IPS-11a (cell line): ENCODE measurements around the gene UFC1.
A peak's percentile ranks its signal among the peaks of the same experiment; 100 is the strongest.

Experiments used
- H3K4me3 ChIP-seq: one replicate; pipeline ENCODE4 v1.5.1; 2013; ENCODE audit warnings: low read depth, low read length, control low read depth

Gene UFC1

DNA sequence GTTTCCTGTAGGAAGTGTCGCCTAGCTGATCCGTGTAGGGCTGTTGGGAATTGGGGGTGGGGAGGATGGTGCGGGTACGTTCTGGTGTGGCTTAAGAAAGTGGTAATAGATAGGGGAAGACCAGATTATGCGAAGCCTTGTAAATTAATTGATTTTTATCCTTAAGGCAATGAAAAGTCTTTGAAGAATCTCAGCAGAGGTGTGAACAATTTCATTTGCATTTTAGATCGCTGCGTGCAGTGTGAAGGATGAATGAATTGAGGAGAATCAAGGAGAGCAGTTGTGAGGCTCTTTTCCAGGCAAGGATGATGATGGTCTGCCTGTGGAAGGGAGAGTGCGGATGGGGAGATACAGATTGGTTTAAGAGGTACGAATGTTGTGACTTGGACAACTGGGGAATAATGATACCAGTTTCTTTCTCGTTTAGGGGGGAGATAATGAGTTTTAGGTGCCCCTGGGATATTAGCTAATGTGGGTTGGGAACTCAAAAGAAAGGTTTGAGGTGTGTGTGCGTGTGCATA is 20.5 kb upstream of the UFC1 start:
- H3K4me3 ChIP-seq, result peak overlapping the region; percentile 75

DNA sequence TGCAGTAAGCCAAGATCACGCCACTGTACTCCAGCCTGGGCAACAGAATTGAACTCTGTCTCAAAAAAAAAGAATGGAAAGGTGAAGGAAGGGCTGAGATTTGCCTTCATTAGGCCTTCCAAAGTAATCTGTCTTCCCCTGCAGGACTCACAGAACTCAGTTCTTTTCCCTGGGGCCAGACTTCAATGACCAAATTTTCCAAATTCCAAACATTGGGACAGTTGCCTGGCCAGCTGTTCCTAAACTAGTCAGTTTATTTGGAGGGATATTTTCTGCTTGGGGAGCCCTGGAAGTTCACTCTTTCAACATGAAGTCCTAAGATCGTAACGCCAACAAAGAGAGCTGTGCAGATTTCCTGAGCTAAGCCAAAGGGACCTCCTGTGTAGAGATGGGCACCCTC is 15.9 kb upstream of the UFC1 start:
- no peak overlapping the region for H3K4me3 ChIP-seq

DNA sequence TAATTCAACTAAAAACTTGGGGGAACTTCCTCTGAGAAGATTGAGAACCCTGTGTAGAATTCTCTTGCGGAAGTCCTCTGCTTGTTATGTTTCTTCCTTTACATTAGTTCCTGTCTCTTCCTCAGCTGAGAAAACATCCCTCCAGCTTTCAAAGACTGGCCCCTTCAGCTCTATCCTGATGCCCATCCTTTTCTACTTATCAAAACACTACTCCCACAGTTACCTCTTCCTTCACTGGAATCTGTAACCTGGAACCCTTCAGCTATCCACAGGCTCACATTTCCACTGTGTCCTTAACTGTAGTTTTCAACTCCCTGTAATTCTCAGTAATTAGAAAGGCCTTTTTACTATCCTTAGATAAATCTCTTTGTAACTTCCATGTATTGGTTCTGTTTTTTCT is 15.3 kb upstream of the UFC1 start:
- H3K4me3 ChIP-seq, result no peak overlapping the region

DNA sequence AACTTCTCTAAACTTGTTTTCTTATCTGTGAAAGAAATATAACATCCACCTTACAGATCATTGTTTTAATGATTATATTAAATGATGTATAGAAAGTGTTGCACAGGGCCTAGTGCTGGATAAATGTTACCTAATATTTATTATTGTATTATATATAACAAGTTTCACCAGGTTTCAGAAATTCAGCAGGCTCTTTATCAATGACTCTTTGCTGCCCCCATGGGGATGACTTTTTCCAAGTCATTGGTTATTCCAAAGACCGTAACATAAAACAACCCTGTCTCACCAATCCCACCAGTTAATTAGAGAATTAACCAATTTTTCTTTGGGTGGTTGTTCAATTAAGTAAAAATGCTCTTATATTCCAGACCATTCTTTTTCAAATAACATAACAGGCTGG is 14.0 kb upstream of the UFC1 start:
- no peak overlapping the region for H3K4me3 ChIP-seq

DNA sequence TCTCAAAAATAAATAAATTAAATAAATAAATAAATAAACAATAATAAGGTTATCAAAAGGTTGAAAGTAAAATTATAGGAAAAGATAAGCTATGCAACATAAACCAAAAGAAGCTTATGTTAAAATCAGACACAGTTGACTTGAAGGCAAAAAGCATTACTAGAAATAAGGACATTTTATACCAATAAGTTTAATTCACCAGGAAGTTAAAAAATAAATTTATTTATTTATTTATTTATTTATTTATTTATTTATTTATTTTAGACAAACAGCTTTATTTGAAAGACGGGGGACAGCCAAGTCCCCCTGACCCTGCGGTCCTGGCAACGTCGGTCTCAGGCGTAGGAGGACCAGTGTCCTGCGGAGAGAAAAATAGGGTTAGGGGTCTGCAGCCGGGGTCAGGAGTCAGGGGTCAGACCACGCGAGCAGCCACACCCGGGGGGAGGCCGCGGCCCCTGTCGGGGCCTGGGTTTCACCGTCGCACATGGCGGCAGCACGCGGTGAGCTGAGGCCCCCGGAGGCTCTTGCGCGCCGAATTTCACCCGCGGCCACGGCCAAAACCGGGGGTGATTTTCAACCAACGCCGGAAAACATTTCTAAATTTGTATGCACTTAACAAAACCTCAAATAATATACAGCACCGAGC is 12.9 kb upstream of the UFC1 start:
- no peak overlapping the region for H3K4me3 ChIP-seq

DNA sequence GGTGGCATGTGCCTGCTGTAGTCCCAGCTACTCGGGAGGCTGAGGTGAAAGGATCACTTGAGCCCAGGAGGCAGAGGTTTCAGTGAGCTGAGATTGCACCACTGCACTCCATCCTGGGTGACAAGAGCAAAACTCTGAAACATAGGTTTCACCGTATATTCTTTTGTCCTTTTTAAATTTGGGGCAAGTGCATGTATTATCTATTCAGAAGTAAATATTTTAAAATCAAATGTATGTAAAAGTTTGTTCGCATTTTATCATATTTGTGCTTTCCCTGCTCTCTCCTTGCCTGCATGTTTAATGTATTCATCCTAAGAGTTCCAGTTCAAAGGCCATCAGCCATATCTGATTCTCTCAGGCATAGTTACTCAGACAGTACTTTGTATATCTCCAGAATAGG is 7.9 kb upstream of the UFC1 start:
- H3K4me3 ChIP-seq, result no peak overlapping the region

DNA sequence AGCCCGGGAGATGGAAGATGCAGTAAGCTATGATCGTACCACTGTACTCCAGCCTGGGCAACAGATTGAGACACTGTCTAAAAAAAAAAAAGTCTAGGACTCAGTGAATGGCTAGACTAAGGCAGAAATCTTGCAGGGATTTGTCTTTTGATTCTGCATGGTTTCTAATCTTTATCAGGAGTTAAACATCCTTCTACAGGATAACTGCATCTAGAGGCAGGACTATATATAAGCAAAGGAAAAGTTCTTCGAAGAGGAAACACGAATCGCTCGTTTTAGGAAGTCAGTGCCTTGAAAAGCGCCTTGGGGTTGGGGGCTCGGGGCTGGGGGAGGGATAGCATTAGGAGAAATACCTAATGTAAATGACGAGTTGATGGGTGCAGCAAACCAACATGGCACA is 602 bp upstream of the UFC1 start:
- H3K4me3 ChIP-seq, result peak overlapping the region; percentile 99

DNA sequence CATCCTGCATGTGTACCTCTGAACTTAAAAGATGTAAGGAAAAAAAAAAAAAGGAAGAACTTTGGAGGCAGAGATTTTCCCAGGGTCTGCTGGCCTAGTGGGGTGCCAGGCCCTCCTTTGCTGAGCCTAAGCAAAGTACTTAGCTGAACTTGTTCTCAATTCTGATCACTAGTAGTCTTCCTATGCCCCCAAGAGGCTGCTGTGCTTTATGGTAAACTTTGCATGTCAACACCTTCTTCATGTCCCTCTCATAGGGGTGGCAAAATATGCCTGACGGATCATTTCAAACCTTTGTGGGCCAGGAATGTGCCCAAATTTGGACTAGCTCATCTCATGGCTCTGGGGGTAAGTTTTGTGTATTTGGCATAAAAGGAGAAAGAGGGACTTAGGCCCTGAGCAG is 4.1 kb downstream of the UFC1 start:
- H3K4me3 ChIP-seq, result no peak overlapping the region

DNA sequence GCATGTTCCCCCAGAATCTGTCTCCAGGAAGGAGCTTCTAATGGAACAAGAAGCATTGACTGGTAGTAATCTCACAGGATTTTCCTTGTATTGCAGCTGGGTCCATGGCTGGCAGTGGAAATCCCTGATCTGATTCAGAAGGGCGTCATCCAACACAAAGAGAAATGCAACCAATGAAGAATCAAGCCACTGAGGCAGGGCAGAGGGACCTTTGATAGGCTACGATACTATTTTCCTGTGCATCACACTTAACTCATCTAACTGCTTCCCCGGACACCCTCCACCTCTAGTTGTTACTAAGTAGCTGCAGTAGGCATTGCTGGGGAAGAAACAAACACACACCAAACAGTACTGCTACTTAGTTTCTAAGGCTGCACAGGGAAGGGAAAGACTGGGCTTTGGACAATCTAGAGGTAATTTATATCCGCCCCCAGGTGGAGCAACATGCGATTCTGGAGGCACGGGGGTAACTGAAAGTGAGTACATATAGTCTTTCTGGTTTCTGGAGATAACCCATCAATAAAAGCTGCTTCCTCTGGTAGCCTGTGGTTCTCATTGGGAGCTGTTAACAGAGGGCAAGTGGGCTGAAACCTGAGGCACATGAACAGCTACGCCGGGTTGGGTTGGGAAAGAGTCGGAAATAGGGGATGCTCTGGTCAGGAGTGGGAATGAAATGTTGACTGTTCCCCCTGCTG is 4.7 kb downstream of the UFC1 start:
- peak overlapping the region; percentile 75 for H3K4me3 ChIP-seq

DNA sequence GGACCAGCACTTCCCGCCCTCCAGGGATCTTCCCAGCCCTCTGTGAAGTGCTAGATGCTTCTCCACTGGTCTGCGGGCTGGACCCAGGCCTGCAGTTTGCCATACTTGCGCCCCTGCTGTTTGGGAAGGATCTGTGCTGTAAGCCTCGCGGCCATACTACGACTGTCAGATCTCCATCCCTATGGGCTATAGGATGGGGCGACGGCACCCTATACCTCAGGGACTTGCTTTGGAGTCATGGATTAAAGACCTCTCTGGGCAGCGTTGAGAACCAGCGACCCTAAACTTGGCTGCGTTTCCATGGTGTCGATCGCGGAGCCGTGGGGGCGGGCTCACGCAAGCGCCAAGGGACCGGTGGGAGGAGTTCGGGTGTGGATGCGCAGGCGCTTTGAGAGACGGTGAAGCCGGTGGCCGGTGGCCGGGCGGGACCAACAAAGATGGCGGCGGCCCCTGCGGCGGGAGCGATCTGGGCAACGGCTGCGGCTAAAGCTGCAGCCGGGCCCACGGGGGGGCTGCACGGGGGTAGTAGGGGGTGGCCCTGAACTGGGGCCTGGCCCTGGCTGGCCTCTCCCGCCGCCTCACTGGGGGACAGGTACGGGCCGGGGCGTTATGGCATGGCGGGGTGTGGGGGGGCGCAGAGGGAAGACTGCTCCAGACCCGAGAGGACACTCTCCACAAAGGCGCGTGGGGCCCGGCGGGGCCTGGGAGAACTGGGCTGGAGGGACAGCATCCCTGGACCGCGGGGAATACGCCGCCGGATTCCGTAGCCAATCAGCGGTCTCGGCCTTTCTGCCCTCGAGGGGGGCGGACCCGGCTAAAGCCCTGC is 5.5 kb downstream of the UFC1 start, which contains the start of gene USP21:
TSS of gene USP21 (plus strand) at position 414 of the 826 bp plus-strand sequence. CDS start 1,141 bp downstream, outside the sequence.
- H3K4me3 ChIP-seq, result peak within 1 kb of the TSS; percentile 75

DNA sequence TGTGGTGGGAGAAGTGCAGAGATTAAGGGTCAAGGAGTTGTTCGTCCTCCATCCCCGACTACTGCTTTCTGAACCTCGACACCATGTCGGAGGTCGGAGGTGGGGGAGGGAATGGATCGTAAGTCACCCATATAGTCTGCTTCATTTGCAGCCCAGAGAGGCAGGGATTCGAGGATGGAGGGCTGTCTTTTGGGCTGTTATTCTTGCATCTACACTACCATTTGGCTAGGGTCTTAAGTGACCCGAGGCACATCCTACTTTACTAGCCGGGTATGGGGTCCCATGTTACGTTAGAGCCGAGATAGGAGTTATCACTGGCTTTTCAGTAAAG is 6.1 kb downstream of the UFC1 start:
- H3K4me3 ChIP-seq, result peak overlapping the region; percentile 75

DNA sequence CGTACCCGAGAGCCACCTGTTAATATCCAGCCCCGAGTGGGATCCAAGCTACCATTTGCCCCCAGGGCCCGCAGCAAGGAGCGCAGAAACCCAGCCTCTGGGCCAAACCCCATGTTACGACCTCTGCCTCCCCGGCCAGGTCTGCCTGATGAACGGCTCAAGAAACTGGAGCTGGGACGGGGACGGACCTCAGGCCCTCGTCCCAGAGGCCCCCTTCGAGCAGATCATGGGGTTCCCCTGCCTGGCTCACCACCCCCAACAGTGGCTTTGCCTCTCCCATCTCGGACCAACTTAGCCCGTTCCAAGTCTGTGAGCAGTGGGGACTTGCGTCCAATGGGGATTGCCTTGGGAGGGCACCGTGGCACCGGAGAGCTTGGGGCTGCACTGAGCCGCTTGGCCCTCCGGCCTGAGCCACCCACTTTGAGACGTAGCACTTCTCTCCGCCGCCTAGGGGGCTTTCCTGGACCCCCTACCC is 6.9 kb downstream of the UFC1 start:
- no peak overlapping the region for H3K4me3 ChIP-seq

DNA sequence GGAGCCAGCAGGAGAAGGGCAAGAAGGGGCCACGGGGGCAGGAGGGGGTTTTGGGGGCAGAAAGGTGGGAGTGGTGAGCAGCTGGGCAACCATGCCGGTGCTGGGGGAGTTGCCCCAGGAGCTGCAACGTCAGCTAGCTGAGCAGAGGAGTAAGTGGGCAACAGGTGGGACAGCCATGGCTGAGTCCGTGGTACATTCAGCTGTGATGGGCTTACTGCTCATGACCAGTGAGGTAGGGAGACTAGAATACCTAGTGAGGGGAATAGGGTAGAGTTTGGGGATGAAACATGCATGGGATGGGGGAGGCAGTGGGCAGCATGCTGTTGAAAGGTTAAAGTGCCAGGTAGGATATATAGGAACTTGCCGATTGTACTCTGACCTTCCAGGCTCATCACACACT is 7.9 kb downstream of the UFC1 start:
- no peak overlapping the region for H3K4me3 ChIP-seq

DNA sequence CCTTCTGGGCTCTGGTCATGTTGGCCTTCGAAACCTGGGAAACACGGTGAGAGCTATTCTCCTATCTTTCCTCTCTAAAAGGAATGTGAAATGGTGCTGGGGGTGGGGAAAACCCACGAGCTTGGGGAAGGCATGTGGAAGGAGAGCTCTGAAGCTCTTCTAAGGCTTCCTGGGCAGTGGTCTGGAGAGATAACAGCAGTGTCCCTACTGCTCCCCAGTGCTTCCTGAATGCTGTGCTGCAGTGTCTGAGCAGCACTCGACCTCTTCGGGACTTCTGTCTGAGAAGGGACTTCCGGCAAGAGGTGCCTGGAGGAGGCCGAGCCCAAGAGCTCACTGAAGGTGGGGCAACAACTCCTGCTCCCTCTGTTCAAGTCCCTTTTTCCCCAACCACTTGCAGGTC is 8.3 kb downstream of the UFC1 start:
- no peak overlapping the region for H3K4me3 ChIP-seq

DNA sequence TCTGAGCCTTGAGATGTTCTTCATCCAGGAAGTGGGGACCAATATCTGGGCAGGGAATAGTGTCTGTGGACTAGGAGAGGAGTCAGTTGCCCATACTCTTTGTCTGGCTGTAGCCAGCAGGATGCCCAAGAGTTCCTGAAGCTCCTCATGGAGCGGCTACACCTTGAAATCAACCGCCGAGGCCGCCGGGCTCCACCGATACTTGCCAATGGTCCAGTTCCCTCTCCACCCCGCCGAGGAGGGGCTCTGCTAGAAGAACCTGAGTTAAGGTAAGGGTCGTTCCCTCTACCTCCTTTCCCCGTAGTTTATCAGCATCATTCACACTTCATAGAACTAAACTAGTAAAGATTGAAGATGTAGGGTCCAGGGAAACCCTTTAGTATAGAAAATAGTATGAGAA is 9.0 kb downstream of the UFC1 start:
- H3K4me3 ChIP-seq, result no peak overlapping the region

DNA sequence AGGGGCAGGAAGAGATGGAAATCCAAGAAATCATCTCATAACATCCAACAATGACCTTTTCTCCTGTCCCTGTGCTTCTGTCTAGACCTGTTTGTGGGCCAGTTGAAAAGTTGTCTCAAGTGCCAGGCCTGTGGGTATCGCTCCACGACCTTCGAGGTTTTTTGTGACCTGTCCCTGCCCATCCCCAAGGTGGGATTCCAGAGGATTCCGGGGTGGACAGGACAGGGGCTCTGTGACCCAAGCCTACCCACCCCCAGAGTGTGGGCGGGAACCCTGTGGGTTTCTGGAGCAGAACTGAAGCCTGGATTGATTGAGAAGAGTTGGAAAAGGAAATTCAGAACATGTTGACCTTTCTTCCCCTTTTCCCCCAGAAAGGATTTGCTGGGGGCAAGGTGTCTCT is 10.0 kb downstream of the UFC1 start:
- no peak overlapping the region for H3K4me3 ChIP-seq

DNA sequence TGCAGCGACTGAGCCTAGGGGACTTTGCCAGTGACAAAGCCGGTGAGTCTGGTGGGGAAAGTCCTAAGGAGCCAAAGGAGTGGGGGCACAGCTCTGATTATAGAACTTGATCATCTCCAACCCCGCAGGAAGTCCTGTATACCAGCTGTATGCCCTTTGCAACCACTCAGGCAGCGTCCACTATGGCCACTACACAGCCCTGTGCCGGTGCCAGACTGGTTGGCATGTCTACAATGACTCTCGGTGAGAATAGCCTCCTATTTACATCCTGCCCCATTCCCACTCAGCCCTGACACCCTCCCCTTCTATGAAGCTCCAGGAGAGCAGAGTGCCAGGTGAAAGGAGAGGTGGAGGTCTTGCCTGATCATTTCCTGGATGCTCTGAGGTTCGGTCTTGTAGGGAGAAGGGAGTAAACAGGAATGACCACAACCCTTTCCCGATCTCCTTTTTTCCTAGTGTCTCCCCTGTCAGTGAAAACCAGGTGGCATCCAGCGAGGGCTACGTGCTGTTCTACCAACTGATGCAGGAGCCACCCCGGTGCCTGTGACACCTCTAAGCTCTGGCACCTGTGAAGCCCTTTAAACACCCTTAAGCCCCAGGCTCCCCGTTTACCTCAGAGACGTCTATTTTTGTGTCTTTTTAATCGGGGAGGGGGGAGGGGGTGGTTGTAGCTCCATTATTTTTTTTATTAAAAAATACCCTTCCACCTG is 11.3 kb downstream of the UFC1 start:
- H3K4me3 ChIP-seq, result peak overlapping the region; percentile 85

DNA sequence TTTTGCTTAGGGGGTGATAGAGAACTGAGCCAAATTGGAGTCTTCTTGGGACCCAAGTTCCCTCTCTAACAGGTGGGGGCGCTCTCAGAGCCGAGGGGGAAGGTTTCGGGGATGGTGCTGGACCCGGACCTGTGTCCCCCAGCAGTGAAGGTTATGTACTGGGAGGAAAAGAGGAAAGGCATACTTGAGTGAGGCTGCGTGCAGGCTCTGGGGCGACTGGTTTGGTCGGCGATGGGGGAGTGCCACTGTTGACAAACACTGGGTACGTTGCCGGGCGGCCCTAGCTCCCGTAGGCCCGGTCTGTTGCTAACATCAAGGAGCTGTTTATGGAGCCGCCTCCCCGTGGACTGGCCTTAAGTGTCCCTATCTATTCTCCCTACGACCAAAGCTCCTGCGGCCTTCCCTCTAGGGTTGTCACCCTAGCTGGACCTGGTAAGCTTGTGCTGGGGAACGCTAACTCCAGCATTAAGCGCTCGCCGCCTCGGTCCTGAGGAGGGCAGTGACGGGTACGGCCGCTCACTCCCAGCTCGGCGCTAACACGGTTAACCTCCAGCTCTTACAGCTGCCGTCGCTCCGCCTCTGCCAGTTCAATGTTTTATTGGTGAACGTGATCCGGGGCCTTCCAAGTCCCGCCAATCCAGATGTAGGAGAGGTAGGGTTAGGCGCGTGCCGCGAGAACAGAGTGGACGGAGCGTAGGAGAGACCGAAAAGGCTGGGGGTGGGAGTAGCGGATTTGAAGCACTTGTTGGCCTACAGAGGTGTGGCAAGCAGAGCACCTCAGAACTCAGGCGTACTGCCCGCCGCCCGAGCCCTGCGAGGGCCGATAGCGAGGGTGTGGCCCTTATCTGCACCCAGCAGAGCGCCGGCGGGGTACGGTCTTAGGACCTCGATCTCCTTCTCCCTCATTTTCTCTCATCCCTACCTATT is 12.2 kb downstream of the UFC1 start, which contains the start of gene PPOX:
TSS of gene PPOX (plus strand) at position 685 of the 927 bp plus-strand sequence. CDS start 422 bp downstream, outside the sequence.
- peak within 1 kb of the TSS; percentile 85 for H3K4me3 ChIP-seq

DNA sequence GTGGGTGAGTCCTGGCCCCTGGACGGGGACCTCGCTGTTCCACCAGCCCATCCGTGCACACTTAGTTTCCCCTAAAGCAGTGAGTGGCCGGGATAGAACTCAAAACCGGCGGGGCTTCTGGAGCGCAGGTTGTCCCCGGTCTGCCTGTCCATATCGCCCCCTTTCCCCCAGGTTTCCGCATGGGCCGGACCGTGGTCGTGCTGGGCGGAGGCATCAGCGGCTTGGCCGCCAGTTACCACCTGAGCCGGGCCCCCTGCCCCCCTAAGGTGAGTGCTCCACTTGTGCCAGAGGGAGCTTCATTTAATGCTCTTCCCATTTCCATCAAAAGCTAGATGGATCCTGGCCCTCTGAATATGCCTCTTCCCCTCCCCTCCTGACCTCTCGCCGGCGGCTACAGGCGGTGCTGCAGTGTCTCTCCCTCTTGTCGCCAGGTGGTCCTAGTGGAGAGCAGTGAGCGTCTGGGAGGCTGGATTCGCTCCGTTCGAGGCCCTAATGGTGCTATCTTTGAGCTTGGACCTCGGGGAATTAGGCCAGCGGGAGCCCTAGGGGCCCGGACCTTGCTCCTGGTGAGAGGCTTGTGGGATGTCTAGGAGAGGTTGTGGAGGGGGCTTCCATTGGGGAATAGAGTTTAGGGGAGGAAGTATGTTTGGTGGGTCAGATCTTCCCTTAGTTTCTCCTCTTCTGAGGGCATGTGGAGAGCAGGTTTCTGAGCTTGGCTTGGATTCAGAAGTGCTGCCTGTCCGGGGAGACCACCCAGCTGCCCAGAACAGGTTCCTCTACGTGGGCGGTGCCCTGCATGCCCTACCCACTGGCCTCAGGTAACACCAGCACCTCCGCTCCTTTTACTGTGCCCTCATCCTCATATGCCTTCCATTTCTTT is 13.1 kb downstream of the UFC1 start:
- peak overlapping the region; percentile 85 for H3K4me3 ChIP-seq
